Heart left ventricle (tissue), 16 donors: ENCODE results near the gene GNL3. TPM values are rescaled to one million over a fixed set of nuclear protein-coding genes. Genes with fewer than 3 reads are reported as not detected.

Experiments
- ATAC-seq, 4 donors: fragments of 200-7000 bp; cut with Tn5 transposase; one replicate each; pipeline ENCODE4 v1.9.1; 2020 to 2022; ENCODE audit warnings: moderate library complexity in 4 of 4, mild to moderate bottlenecking in 3 of 4, moderate number of reproducible peaks in 1 of 4
- DNase-seq, 5 donors: peaks; one replicate each; pipeline ENCODE4 v3.0.0-alpha.2; 2020
- H3K27ac ChIP-seq, 12 donors: fragments of 200-600 bp; sonication (generic) in 4 of 12; one replicate each; pipeline versions ENCODE4 v1.5.0 to v1.8.0; 2016 to 2022; ENCODE audit warnings: mild to moderate bottlenecking in 2 of 12
- H3K27me3 ChIP-seq, 9 donors: fragments of 200-600 bp; sonication (generic) in 2 of 9; one replicate each; pipeline versions ENCODE4 v1.5.1 to v1.8.0; 2016 to 2022; ENCODE audit warnings: mild to moderate bottlenecking in 3 of 9
- H3K36me3 ChIP-seq, 9 donors: fragments of 200-600 bp; sonication (generic) in 2 of 9; one replicate each; pipeline versions ENCODE4 v1.5.0 to v1.8.0; 2018 to 2022; ENCODE audit warnings: mild to moderate bottlenecking in 2 of 9
- H3K4me1 ChIP-seq, 12 donors: fragments of 200-600 bp; sonication (generic) in 4 of 12; one replicate each; pipeline versions ENCODE4 v1.5.0 to v1.8.0; 2016 to 2022; ENCODE audit warnings: mild to moderate bottlenecking in 3 of 12
- H3K4me3 ChIP-seq, 12 donors: fragments of 200-600 bp; sonication (generic) in 4 of 12; one replicate each; pipeline versions ENCODE4 v1.5.0 to v1.8.0; 2017 to 2022; ENCODE audit warnings: mild to moderate bottlenecking in 9 of 12, moderate library complexity in 4 of 12
- H3K9me3 ChIP-seq, 12 donors: fragments of 200-600 bp; sonication (generic) in 4 of 12; one replicate each; pipeline versions ENCODE4 v1.5.0 to v1.8.0; 2016 to 2022; ENCODE audit warnings: mild to moderate bottlenecking in 1 of 12
- POLR2A ChIP-seq, 2 donors: fragments of 450-650 bp; IDR thresholded peaks; one replicate each; pipeline ENCODE4 v1.6.1; 2017; ENCODE audit warnings: antibody characterized with exemption in 2 of 2, mild to moderate bottlenecking in 2 of 2, moderate library complexity in 2 of 2
- WGBS, 4 donors: extraction: QIAGEN DNeasy Blood & Tissue Kit in 2 of 4; methylation state at CpG; one replicate each; pipeline versions ENCODE4 v1.1.5 to v1.1.7; 2013 to 2018; 5-methylcytosine and 5-hydroxymethylcytosine counted together
- intact Hi-C, 10 donors: fragments of 100-400 bp; cut with DNase I; formaldehyde crosslinking; loops; one replicate each; pipeline versions ENCODE4 v1.11.1 to v1.14.2; 2022
- polyA plus RNA-seq, 2 donors: library from polyadenylated mRNA; stranded (reverse); fragments of 200-250 nt; gene quantifications; one replicate each; pipeline ENCODE4 v1.2.3, GENCODE V29; 2013
- total RNA-seq, 9 donors: library from RNA; depleted of rRNA in 2 of 9; stranded (reverse); fragments of >200 nt in 2 of 9; fragmentation: NEBNext Ultra II Directional in 3 of 9; extraction: Animal tissue kit (Norgen Biotek cat#: 25700) in 3 of 9; gene quantifications; one replicate each; pipeline versions ENCODE4 v1.1.0 to v1.2.4, GENCODE V29; 2016 to 2023
- TF ChIP-seq, protein P1 (sequence below), 12 donors: fragments of 200-600 bp; sonication (generic) in 4 of 12; IDR thresholded peaks; one replicate each; pipeline versions ENCODE4 v1.5.0 to v1.8.0; 2018 to 2022; ENCODE audit warnings: antibody characterized with exemption in 12 of 12, mild to moderate bottlenecking in 5 of 12
- donor health status: ischemic (EF 13 %, LVEDD 7.1; RV severe dilation, severe dysfunction).
- donor health status: healthy with polysubstance abuse.
- donor health status: DM: no; HTN: yes; CAD: no.
- donor health status: DM: no; HTN: no; CAD: no.
- donor health status: ischemic (EF 25% LVEDD 6.9; RV normal size, moderate dysfunction).
- donor health status: ischemic (EF 25% LVEDD 5.7; RV mildly dilated, moderate dysfunction).
- donor health status: healthy.
- donor health status: DM: yes; HTN: yes; CAD: no.
- donor health status: ischemic (EF 35%, LVEDD 5.7; RV mildly dilated, moderate dysfunction).
- donor health status: nonischemic (EF 11% LVEDD 7.7; RV severe dilation, severe dysfunction).
- donor health status: DM: yes; HTN: yes; CAD: no.
- donor health status: PGD.
- donor health status: ischemic (EF 29% LVEDD 5.4; RV normal size, mild dysfunction).
- donor health status: nonischemic (EF 23%, LVEDD 6.1; RV moderate dilation, normal function).

Gene GNL3
- total and polyA plus RNA-seq, 11 donors = 23.6 to 85.3 (median 29.4) TPM

DNA sequence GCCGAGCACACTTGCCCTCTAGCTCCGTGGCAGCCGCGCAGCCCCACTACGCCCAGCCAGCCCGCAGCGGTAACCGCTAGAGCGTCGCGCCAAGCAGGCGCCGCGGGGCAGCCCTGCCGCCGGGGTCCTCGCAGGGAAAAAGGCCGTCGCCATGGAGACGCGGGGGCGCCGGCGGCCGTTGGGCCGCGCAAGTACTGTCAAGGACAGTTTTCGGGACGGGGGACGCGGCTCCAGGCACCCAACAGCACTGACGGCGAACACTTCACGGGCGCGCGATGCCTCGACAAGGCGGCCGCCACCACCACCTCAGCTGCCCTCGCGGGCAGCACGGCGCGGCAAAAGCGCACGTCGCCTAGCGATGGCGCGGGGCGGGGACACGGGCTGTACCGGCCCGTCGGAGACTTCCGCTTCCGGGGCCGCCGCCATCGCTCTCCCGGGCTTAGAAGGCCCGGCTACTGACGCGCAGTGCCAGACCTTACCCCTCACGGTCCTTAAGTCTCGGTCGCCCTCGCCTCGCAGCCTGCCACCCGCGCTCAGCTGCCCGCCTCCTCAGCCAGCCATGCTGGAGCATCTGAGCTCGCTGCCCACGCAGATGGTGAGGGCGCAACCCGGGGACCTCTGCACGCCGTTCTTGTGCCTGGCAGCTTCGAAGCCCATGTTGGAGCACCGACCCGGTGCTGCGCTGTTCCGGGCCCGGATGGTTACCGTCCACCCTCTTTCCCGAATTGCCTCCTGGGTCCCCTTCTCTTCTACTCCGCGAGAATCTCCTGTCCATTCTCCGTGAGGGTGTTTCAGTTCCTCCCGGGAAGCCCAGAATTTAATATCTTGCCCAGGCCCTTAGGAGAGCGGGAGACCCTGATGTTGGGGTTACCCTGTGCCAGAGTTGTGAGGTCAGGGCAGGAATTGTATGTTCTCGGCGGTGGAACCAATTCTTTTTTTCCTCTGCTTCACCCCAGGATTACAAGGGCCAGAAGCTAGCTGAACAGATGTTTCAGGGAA is 20.2 kb downstream of the GNL3 start, which contains the start of the genes GLT8D1 and SPCS1:
GLT8D1 (minus strand) TSS at position 104 of the 999 bp plus-strand sequence. CDS start 5,331 bp downstream, outside the sequence.
SPCS1 (plus strand) TSS at position 419 of the 999 bp plus-strand sequence; CDS start at position 560, 141 bp downstream.
- intact Hi-C loops = loop anchor here in 2 of 10 donors (1.0 to 2.0 kb wide), 2 partner anchors 19 to 21 kb away; partner anchors contain the start of genes GNL3 (in 1 of the 2) and PBRM1 (in 1 of the 2)
- TF ChIP-seq POLR2A (IDR thresholded peaks at IDR 0.05) = peak; percentile 27 to 63
- TF ChIP-seq, protein P1, sequence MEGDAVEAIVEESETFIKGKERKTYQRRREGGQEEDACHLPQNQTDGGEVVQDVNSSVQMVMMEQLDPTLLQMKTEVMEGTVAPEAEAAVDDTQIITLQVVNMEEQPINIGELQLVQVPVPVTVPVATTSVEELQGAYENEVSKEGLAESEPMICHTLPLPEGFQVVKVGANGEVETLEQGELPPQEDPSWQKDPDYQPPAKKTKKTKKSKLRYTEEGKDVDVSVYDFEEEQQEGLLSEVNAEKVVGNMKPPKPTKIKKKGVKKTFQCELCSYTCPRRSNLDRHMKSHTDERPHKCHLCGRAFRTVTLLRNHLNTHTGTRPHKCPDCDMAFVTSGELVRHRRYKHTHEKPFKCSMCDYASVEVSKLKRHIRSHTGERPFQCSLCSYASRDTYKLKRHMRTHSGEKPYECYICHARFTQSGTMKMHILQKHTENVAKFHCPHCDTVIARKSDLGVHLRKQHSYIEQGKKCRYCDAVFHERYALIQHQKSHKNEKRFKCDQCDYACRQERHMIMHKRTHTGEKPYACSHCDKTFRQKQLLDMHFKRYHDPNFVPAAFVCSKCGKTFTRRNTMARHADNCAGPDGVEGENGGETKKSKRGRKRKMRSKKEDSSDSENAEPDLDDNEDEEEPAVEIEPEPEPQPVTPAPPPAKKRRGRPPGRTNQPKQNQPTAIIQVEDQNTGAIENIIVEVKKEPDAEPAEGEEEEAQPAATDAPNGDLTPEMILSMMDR (IDR thresholded peaks at IDR 0.05) = no peak
- ATAC-seq = peak; percentile 93 to 97 (median 95)
- WGBS, 4 donors = 0 to 2% (median 1%) methylated on average over 48 to 94 of the region's 94 CpGs
- DNase-seq = peak; percentile 87 to 92 (median 90)
- Histone ChIP-seq H3K27me3 (no peaks in the 10 kb centered on the region), H3K27ac (peak within 1 kb of the TSS; percentile 85 to 97 (median 91)), H3K36me3 (peaks cover 0 to 34% (median 29%) of the 10 kb centered on the region in 9 donors), H3K4me1 (peaks cover 0 to 45% (median 32%) of the 10 kb centered on the region in 12 donors), H3K9me3 (no peaks in the 10 kb centered on the region), H3K4me3 (peak within 1 kb of the TSS; percentile 67 to 100 (median 95))

DNA sequence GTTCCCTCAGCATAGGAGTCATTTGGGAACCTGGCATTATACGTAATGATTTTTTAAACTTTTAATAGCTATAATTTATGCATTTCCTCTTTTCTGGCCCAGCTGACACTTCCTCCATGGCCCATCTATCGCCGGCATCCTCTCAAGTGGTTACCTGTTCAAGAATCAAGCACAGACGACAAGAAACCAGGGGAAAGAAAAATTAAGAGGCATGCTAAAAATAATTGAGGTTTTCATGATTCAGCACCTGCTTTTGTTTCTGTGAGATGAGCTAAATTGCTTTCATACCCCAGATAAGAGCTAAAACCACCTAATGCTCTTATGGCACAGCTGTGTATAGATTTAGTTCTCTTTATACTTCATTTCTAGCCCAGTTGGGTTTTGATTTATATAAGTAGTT is 21.8 kb downstream of the GNL3 start:
- ATAC-seq = no peak
- Histone ChIP-seq H3K9me3 (no peaks in the 10 kb centered on the region), H3K27ac (no peak overlapping the region), H3K4me1 (peaks cover 0 to 45% (median 32%) of the 10 kb centered on the region in 12 donors), H3K27me3 (no peaks in the 10 kb centered on the region), H3K4me3 (peak overlapping the region in 8 of 12 donors; percentile 67 to 97 (median 96)), H3K36me3 (peaks cover 0 to 50% (median 42%) of the 10 kb centered on the region in 9 donors)
- no peak for TF ChIP-seq POLR2A (IDR thresholded peaks at IDR 0.05)
- TF ChIP-seq, protein P1 (IDR thresholded peaks at IDR 0.05) = no peak
- 79 to 91% (median 82%) methylated on average over 4 of the region's 4 CpGs for WGBS, 4 donors
- intact Hi-C loops = loop anchor here in 1 of 10 donors (2.0 kb wide), 1 partner anchor 21 kb away; the partner anchor contains the start of gene GNL3
- no peak for DNase-seq

DNA sequence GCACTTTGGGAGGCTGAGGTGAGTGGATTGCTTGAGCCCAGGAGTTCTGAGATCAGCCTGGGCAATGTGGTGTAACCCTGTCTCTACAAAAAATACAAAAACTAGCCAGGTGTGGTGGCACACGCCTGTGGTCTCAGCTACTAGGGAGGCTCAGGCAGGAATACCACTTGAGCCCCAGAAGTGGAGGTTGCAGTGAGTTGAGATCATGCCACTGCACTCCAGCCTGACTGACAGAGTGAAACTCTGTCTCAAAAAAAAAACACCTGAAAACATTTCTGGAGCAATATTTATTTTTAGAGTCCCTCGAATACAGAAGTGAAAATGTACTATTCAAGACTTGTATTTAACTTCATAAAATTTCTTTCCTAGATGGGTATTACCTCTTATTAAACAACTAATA is 24.7 kb downstream of the GNL3 start:
- peaks cover 0 to 24% (median 14%) of the 10 kb centered on the region in 12 donors for H3K4me1 ChIP-seq

More for the DNA sequence above, 24.7 kb downstream of the GNL3 start:
- H3K27ac ChIP-seq = no peak overlapping the region
- DNase-seq (no peak), ATAC-seq (no peak)
- peaks cover 0 to 50% (median 42%) of the 10 kb centered on the region in 9 donors for H3K36me3 ChIP-seq
- 77 to 89% (median 84%) methylated on average over 2 of the region's 2 CpGs for WGBS, 4 donors
- no peaks in the 10 kb centered on the region for H3K9me3 ChIP-seq
- no peaks in the 10 kb centered on the region for H3K27me3 ChIP-seq
- TF ChIP-seq, protein P1 (IDR thresholded peaks at IDR 0.05) = no peak
- TF ChIP-seq POLR2A (IDR thresholded peaks at IDR 0.05) = no peak
- intact Hi-C loops = no loop called here
- no peak overlapping the region for H3K4me3 ChIP-seq
